H1 (cell line): Measurements from ENCODE around the gene PHLDA3. TPM values are rescaled to one million over a fixed set of nuclear protein-coding genes. Genes with fewer than 3 reads are reported as not detected.

Experiments
- CTCF ChIA-PET: fragments of 300-600 bp; sonication (Branson Sonifier 250); formaldehyde crosslinking; loops from one replicate; lab custom pipeline; 2021; ENCODE audit not compliant: partially characterized antibody; lab: Charles Lee
- POLR2A ChIA-PET: fragments of 300-600 bp; sonication (Branson Sonifier 250); formaldehyde crosslinking; loops from one replicate; lab custom pipeline; 2021; ENCODE audit warnings: inconsistent platforms; ENCODE audit not compliant: partially characterized antibody; lab: Charles Lee
- DNase-seq, 2 experiments: peaks; one replicate each; pipeline versions ENCODE4 v3.0.0 to v3.0.0-alpha.2; 2010 to 2022; ENCODE audit warnings: low spot score in 2 of 2, low read depth in 1 of 2, mixed read lengths in 1 of 2
- FAIRE-seq: peaks from 2 replicates; lab custom pipeline; 2011; peaks lifted over from hg19 to GRCh38; lab: Jason Lieb, UNC
- H2AFZ ChIP-seq: 2 replicates; pipeline ENCODE4 v1.8.1; 2012; ENCODE audit warnings: low read length, inconsistent platforms
- H2AK5ac ChIP-seq: 2 replicates; pipeline ENCODE4 v1.6.1; 2013; ENCODE audit warnings: low read depth, low read length
- H2BK120ac ChIP-seq: replicated peaks from 2 replicates; pipeline ENCODE3; 2013; ENCODE audit warnings: low read depth, low read length, inconsistent platforms
- H2BK12ac ChIP-seq: 2 replicates; pipeline ENCODE4 v1.6.1; 2013; ENCODE audit warnings: low read depth, low read length
- H2BK15ac ChIP-seq: 2 replicates; pipeline ENCODE4 v1.6.1; 2013; ENCODE audit warnings: low read length
- H2BK20ac ChIP-seq: 2 replicates; pipeline ENCODE4 v1.6.1; 2013; ENCODE audit warnings: low read length
- H2BK5ac ChIP-seq: 2 replicates; pipeline ENCODE4 v1.6.1; 2013; ENCODE audit warnings: low read depth, low read length
- H3K14ac ChIP-seq: 2 replicates; pipeline ENCODE4 v1.6.1; 2013; ENCODE audit warnings: inconsistent platforms; ENCODE audit not compliant: insufficient read length
- H3K18ac ChIP-seq: 2 replicates; pipeline ENCODE4 v1.6.1; 2013; ENCODE audit warnings: low read length; ENCODE audit errors: extremely low read depth
- H3K23ac ChIP-seq: 2 replicates; pipeline ENCODE4 v1.6.1; 2013; ENCODE audit warnings: inconsistent platforms; ENCODE audit not compliant: insufficient read length
- H3K23me2 ChIP-seq: 2 replicates; pipeline ENCODE4 v1.6.1; 2013; ENCODE audit warnings: low read depth, low read length
- H3K27ac ChIP-seq: 2 replicates; pipeline ENCODE4 v1.6.1; 2011; ENCODE audit warnings: low read depth, low read length, inconsistent platforms
- H3K27me3 ChIP-seq, 4 experiments: replicated peaks in 1 of 4; 1 replicate in 1 of 4; 2 replicates in 3 of 4; pipeline versions ENCODE4 v1.6.1 to v1.8.1; 2011 to 2013; ENCODE audit warnings: low read length in 3 of 4, mild to moderate bottlenecking in 3 of 4, inconsistent platforms in 2 of 4, mixed read lengths in 2 of 4, moderate library complexity in 1 of 4; ENCODE audit not compliant: control insufficient read depth in 3 of 4, insufficient read depth in 3 of 4; ENCODE audit errors: extremely low read depth in 1 of 4
- H3K36me3 ChIP-seq, 4 experiments: 2 replicates each; pipeline versions ENCODE4 v1.6.1 to v1.8.1; 2011 to 2013; ENCODE audit warnings: mild to moderate bottlenecking in 4 of 4, low read length in 3 of 4, moderate library complexity in 2 of 4, control low read depth in 1 of 4, inconsistent platforms in 1 of 4; ENCODE audit not compliant: insufficient read depth in 4 of 4, control insufficient read depth in 2 of 4
- H3K4ac ChIP-seq: replicated peaks from 2 replicates; pipeline ENCODE3; 2013; ENCODE audit warnings: low read length, low read depth, mixed read lengths, inconsistent platforms; ENCODE audit not compliant: insufficient read length
- H3K4me1 ChIP-seq, 4 experiments: replicated peaks in 1 of 4; 1 replicate in 1 of 4; 2 replicates in 3 of 4; pipeline versions ENCODE4 v1.6.1 to v1.8.1; 2011 to 2013; ENCODE audit warnings: low read length in 3 of 4, inconsistent platforms in 2 of 4, mixed read lengths in 1 of 4; ENCODE audit not compliant: insufficient read depth in 4 of 4, control insufficient read depth in 3 of 4
- H3K4me2 ChIP-seq, 2 experiments: 2 replicates each; pipeline versions ENCODE4 v1.6.1 to v1.8.1; 2011 to 2013; ENCODE audit warnings: low read depth in 2 of 2, low read length in 2 of 2, control low read depth in 1 of 2, inconsistent platforms in 1 of 2, mild to moderate bottlenecking in 1 of 2; ENCODE audit not compliant: insufficient read depth in 1 of 2
- H3K4me3 ChIP-seq, 4 experiments: fragments of 200-600, 300-600 bp in 1 of 4; sonication (generic), shearing (Covaris generic), sonication (Bioruptor Twin) in 1 of 4; 2 replicates each; pipeline versions ENCODE4 v1.5.1 to v1.8.1; 2011 to 2016; ENCODE audit warnings: low read length in 4 of 4, low read depth in 3 of 4, control low read depth in 2 of 4, inconsistent platforms in 2 of 4, mild to moderate bottlenecking in 2 of 4, mixed read lengths in 1 of 4, moderate library complexity in 1 of 4; ENCODE audit not compliant: insufficient read depth in 2 of 4; ENCODE audit errors: extremely low read depth in 1 of 4
- H3K56ac ChIP-seq: replicated peaks from 2 replicates; pipeline ENCODE3; 2013; ENCODE audit warnings: low read depth, mild to moderate bottlenecking, mixed read lengths, low read length, inconsistent platforms; ENCODE audit not compliant: insufficient read length
- H3K79me1 ChIP-seq: 2 replicates; pipeline ENCODE4 v1.6.1; 2013; ENCODE audit warnings: low read depth, low read length, control low read depth
- H3K79me2 ChIP-seq, 2 experiments: 2 replicates each; pipeline versions ENCODE4 v1.6.1 to v1.8.1; 2012 to 2013; ENCODE audit warnings: low read length in 2 of 2, mild to moderate bottlenecking in 2 of 2, inconsistent platforms in 1 of 2; ENCODE audit not compliant: insufficient read depth in 2 of 2, control insufficient read depth in 1 of 2
- H3K9ac ChIP-seq, 4 experiments: replicated peaks in 1 of 4; 1 replicate in 1 of 4; 2 replicates in 3 of 4; pipeline versions ENCODE4 v1.6.1 to v1.8.1; 2011 to 2013; ENCODE audit warnings: low read depth in 3 of 4, low read length in 3 of 4, control low read depth in 2 of 4, mild to moderate bottlenecking in 2 of 4, moderate library complexity in 2 of 4, inconsistent platforms in 1 of 4; ENCODE audit errors: extremely low read depth in 1 of 4
- H3K9me3 ChIP-seq, 2 experiments: 2 replicates each; pipeline versions ENCODE4 v1.6.1 to v1.8.1; 2012 to 2013; ENCODE audit warnings: mild to moderate bottlenecking in 2 of 2, moderate library complexity in 2 of 2, control low read depth in 1 of 2, inconsistent platforms in 1 of 2, low read depth in 1 of 2, low read length in 1 of 2, mixed read lengths in 1 of 2; ENCODE audit not compliant: insufficient read depth in 2 of 2
- H4K20me1 ChIP-seq, 2 experiments: replicated peaks in 1 of 2; 2 replicates each; pipeline versions ENCODE3 to v1.8.1; 2011 to 2013; ENCODE audit warnings: inconsistent platforms in 2 of 2, low read length in 2 of 2, mild to moderate bottlenecking in 1 of 2; ENCODE audit not compliant: insufficient read depth in 2 of 2, control insufficient read depth in 1 of 2
- H4K5ac ChIP-seq: 2 replicates; pipeline ENCODE4 v1.6.1; 2013; ENCODE audit warnings: low read length, low read depth, mixed read lengths, inconsistent platforms; ENCODE audit not compliant: insufficient read length
- H4K8ac ChIP-seq: 2 replicates; pipeline ENCODE4 v1.8.0; 2013; ENCODE audit warnings: mild to moderate bottlenecking, moderate library complexity, low read length, inconsistent platforms; ENCODE audit not compliant: insufficient read depth; ENCODE audit errors: extremely low read depth
- H4K91ac ChIP-seq: replicated peaks from 2 replicates; pipeline ENCODE3; 2013; ENCODE audit warnings: low read length, mixed read lengths, inconsistent platforms; ENCODE audit not compliant: insufficient read length
- WGBS, 2 experiments: shearing (Covaris generic) in 1 of 2; methylation state at CpG; one replicate each; pipeline versions ENCODE4 v1.1.6 to v1.1.7; 2013 to 2015; ENCODE audit warnings: low lambda C conversion rate in 2 of 2, mixed read lengths in 2 of 2, inconsistent platforms in 1 of 2, low coverage in 1 of 2, missing lambda C conversion rate in 1 of 2; ENCODE audit not compliant: insufficient replicate concordance in 2 of 2, insufficient coverage in 1 of 2, insufficient read length in 1 of 2; ENCODE audit errors: extremely low coverage in 1 of 2, missing lambda C conversion rate in 1 of 2; 5-methylcytosine and 5-hydroxymethylcytosine counted together
- polyA plus RNA-seq, 7 experiments: library from polyadenylated mRNA; depleted of rRNA in 3 of 7; stranded (reverse) in 5 of 7; unstranded in 2 of 7; fragments of >200 nt in 5 of 7; fragments of 200-250 nt in 2 of 7; gene quantifications; 1 replicate in 5 of 7; 2 replicates in 1 of 7; 4 replicates in 1 of 7; pipeline versions ENCODE4 v1.2.1 to v1.2.3, GENCODE V29; 2011 to 2013; ENCODE audit warnings: missing spikeins in 2 of 7, mixed read lengths in 2 of 7
- total RNA-seq: library from RNA; stranded (reverse); fragmentation: NEBNext Ultra II Directional; extraction: Animal tissue kit (Norgen Biotek cat#: 25700); gene quantifications from 2 replicates; pipeline ENCODE4 v1.2.1, GENCODE V29; 2021

The PHLDA3 gene
- total and polyA plus RNA-seq, 2 of the 8 experiments (the other 6 are each of a cell fraction or from before 2014, with no cell fraction given), result 25.5 to 27.5 TPM

- ChIA-PET POLR2A (no interaction called here), CTCF (interaction anchor here (0.6 to 12.4 kb wide), 8 partner anchors 10 to 509 kb away, joined by 3 to 171 read pairs (median 30); no protein-coding TSS in a partner anchor)
- H4K20me1 ChIP-seq, result no peaks in the 10 kb centered on the region
- no peaks in the 10 kb centered on the region; a peak in 1 of 7 replicates for H3K27me3 ChIP-seq
- no peak overlapping the region for H3K4me2 ChIP-seq
- peak overlapping the region; percentile 29; the same call in 1 of the 2 replicates for H2BK20ac ChIP-seq
- H3K18ac ChIP-seq, result no peak overlapping the region; the same call in 1 of the 2 replicates
- H3K23me2 ChIP-seq, result no peaks in the 10 kb centered on the region
- no peaks in the 10 kb centered on the region for H3K9me3 ChIP-seq
- FAIRE-seq (no peak), DNase-seq (no peak)
- no peak overlapping the region for H2BK15ac ChIP-seq
- H2AFZ ChIP-seq, result no peak overlapping the region
- no peak overlapping the region for H3K27ac ChIP-seq
- H2BK120ac ChIP-seq, result no peak overlapping the region
- H4K91ac ChIP-seq, result no peak overlapping the region
- peaks cover 4 to 15% (median 12%) of the 10 kb centered on the region in 4 experiments for H3K4me1 ChIP-seq
- H3K23ac ChIP-seq, result no peak overlapping the region
- no peaks in the 10 kb centered on the region for H3K79me1 ChIP-seq
- no peak overlapping the region for H2BK12ac ChIP-seq
- H2BK5ac ChIP-seq, result no peak overlapping the region
- no peak overlapping the region for H3K56ac ChIP-seq
- H3K36me3 ChIP-seq, result no peaks in the 10 kb centered on the region
- H2AK5ac ChIP-seq, result no peak overlapping the region
- H3K4me3 ChIP-seq, result no peak overlapping the region
- H3K9ac ChIP-seq, result no peak overlapping the region
- H4K5ac ChIP-seq, result no peak overlapping the region
- H3K4ac ChIP-seq, result no peak overlapping the region
- H4K8ac ChIP-seq, result no peak overlapping the region
- no peak overlapping the region for H3K14ac ChIP-seq
- 84% methylated on average over 6 of the region's 6 CpGs; no CpG with 5 or more reads in 1 of the 2 experiments for WGBS, 2 experiments
- no peaks in the 10 kb centered on the region for H3K79me2 ChIP-seq
Observed at GRCh38 chr1:201445310-201445709, 23.7 kb downstream of the PHLDA3 start.
